Esophagus muscularis mucosa (tissue), 4 donors: Measurements from ENCODE around the gene CNOT2. TPM values are rescaled to one million over a fixed set of nuclear protein-coding genes. Genes with fewer than 3 reads are reported as not detected.

ENCODE experiments used
- DNase-seq: peaks from one replicate; pipeline ENCODE4 v3.0.0-alpha.2; 2017; ENCODE audit errors: extremely low spot score
- H3K27ac ChIP-seq, 4 donors: fragments of 200-600 bp; sonication (generic); replicated peaks in 1 of 4; 1 replicate in 3 of 4; 2 replicates in 1 of 4; pipeline ENCODE4 v1.5.1; 2016 to 2019; ENCODE audit warnings: mild to moderate bottlenecking in 1 of 4
- H3K27me3 ChIP-seq, 4 donors: fragments of 200-600 bp; sonication (generic); one replicate each; pipeline versions ENCODE4 v1.5.1 to v1.6.0; 2016 to 2019
- H3K36me3 ChIP-seq, 4 donors: fragments of 200-600 bp; sonication (generic); one replicate each; pipeline ENCODE4 v1.5.1; 2016 to 2019
- H3K4me1 ChIP-seq, 4 donors: fragments of 200-600 bp; sonication (generic); one replicate each; pipeline ENCODE4 v1.5.1; 2016 to 2019
- H3K4me3 ChIP-seq, 4 donors: fragments of 200-600 bp; sonication (generic); 1 replicate in 2 of 4; 2 replicates in 2 of 4; pipeline ENCODE4 v1.5.1; 2016 to 2019; ENCODE audit warnings: mild to moderate bottlenecking in 4 of 4, moderate library complexity in 1 of 4
- H3K9me3 ChIP-seq, 4 donors: fragments of 200-600 bp; sonication (generic); 1 replicate in 3 of 4; 2 replicates in 1 of 4; pipeline ENCODE4 v1.5.1; 2016 to 2019
- EP300 ChIP-seq: sonication (generic); formaldehyde crosslinking; IDR thresholded peaks from one replicate; pipeline ENCODE4 v1.6.1; 2017; ENCODE audit warnings: antibody characterized with exemption
- POLR2A ChIP-seq: fragments of 450-650 bp; IDR thresholded peaks from one replicate; pipeline ENCODE4 v1.6.1; 2017; ENCODE audit warnings: antibody characterized with exemption, moderate library complexity, mild to moderate bottlenecking, low read depth
- POLR2AphosphoS5 ChIP-seq, 2 donors: sonication (generic); formaldehyde crosslinking; IDR thresholded peaks; one replicate each; pipeline ENCODE4 v1.6.1; 2017; ENCODE audit warnings: antibody characterized with exemption in 2 of 2
- WGBS: methylation state at CpG from one replicate; pipeline ENCODE4 v1.1.5; 2018; 5-methylcytosine and 5-hydroxymethylcytosine counted together
- intact Hi-C: fragments of 100-400 bp; cut with DNase I; formaldehyde crosslinking; loops from one replicate; pipeline ENCODE4 v1.15.1; 2023
- total RNA-seq, 4 donors: library from RNA; depleted of rRNA; stranded (reverse); fragments of >200 nt; gene quantifications; one replicate each; pipeline versions ENCODE4 v1.1.0 to v1.2.1, GENCODE V29; 2016
- TF ChIP-seq, protein P1 (sequence below), 3 experiments: fragments of 200-600 bp in 2 of 3; fragments of 450-650 bp in 1 of 3; sonication (generic) in 2 of 3; IDR thresholded peaks; one replicate each; pipeline ENCODE4 v1.5.1; 2017 to 2019; ENCODE audit warnings: antibody characterized with exemption in 3 of 3, mild to moderate bottlenecking in 2 of 3, moderate library complexity in 1 of 3

Gene CNOT2
- total RNA-seq, 4 donors from 2014 or later = 55.6 to 87.6 (median 82.7) TPM

DNA sequence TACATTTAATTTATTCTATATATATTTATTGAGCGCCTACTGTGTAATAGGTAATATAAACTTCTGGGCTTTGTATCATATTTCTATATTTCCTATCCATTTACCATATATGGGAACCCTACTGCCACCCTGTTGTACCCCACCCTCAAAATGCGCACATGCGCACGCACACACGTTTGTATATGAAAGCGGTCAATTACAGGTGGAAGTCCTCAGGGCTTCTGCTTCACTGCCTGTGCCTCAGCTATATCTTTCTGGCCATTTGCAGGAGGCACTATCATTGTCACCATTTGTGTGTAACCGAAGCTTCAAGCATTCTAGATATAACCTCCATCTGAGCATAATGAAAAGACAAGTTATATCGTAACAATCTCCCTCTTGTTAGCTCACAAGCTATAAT lies 91.5 kb downstream of the CNOT2 start:
- 92% methylated on average over 8 of the region's 8 CpGs for WGBS
- no peak for DNase-seq
- H3K27me3 ChIP-seq = no peaks in the 10 kb centered on the region
- no peak overlapping the region for H3K27ac ChIP-seq
- no peak overlapping the region for H3K4me3 ChIP-seq
- H3K36me3 ChIP-seq = peaks cover 12 to 45% (median 34%) of the 10 kb centered on the region in 4 donors
- no peaks in the 10 kb centered on the region for H3K4me1 ChIP-seq
- intact Hi-C loops = no loop called here
- no peak for TF ChIP-seq EP300
- no peak for TF ChIP-seq POLR2A
- TF ChIP-seq, protein P1, sequence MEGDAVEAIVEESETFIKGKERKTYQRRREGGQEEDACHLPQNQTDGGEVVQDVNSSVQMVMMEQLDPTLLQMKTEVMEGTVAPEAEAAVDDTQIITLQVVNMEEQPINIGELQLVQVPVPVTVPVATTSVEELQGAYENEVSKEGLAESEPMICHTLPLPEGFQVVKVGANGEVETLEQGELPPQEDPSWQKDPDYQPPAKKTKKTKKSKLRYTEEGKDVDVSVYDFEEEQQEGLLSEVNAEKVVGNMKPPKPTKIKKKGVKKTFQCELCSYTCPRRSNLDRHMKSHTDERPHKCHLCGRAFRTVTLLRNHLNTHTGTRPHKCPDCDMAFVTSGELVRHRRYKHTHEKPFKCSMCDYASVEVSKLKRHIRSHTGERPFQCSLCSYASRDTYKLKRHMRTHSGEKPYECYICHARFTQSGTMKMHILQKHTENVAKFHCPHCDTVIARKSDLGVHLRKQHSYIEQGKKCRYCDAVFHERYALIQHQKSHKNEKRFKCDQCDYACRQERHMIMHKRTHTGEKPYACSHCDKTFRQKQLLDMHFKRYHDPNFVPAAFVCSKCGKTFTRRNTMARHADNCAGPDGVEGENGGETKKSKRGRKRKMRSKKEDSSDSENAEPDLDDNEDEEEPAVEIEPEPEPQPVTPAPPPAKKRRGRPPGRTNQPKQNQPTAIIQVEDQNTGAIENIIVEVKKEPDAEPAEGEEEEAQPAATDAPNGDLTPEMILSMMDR (IDR thresholded peaks at IDR 0.05) = no peak
- no peak for TF ChIP-seq POLR2AphosphoS5 (IDR thresholded peaks at IDR 0.05)
- H3K9me3 ChIP-seq = no peaks in the 10 kb centered on the region

DNA sequence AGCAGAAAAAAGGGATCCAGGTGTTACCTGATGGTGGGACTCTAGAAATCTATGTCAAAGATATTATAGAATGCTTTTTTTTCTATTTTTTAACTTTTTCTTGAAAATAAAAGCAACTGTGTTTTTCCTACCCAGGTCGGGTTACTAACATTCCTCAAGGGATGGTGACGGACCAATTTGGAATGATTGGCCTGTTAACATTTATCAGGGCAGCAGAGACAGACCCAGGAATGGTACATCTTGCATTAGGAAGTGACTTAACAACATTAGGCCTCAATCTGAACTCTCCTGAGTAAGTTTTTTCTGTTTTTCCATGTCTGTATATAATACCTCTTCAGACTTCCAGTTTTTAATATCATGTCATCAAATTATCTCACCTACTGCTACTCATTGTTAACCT lies 95.3 kb downstream of the CNOT2 start:
- peaks cover 25 to 79% (median 65%) of the 10 kb centered on the region in 4 donors for H3K36me3 ChIP-seq
- no peak overlapping the region for H3K4me3 ChIP-seq
- no peaks in the 10 kb centered on the region for H3K4me1 ChIP-seq
- H3K27ac ChIP-seq = no peak overlapping the region
- no peaks in the 10 kb centered on the region for H3K9me3 ChIP-seq
- DNase-seq = no peak
- H3K27me3 ChIP-seq = no peaks in the 10 kb centered on the region
- TF ChIP-seq EP300 (no peak), POLR2A (no peak)
- intact Hi-C loops = no loop called here
- WGBS = 83% methylated on average over 2 of the region's 2 CpGs

DNA sequence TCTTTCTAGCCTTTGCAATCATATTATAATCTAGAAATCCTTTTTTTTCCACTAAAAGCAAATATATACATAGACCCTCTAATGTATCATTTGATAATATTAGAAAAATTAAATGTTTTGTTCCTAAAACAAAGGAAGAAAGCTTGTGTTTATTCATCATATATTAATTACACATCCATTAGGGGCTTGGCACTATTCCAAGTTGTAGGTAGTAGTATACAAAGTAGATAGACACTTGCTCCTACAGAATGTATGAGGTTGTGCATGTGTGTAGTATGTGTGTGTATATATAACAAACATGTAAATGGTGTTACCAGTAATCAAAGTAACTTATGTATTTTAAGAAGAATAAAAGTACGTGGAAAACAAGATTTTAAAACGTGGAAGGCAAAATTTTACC lies 107.8 kb downstream of the CNOT2 start:
- intact Hi-C loops = no loop called here
- 93% methylated on average over 2 of the region's 2 CpGs for WGBS
- DNase-seq = no peak
- TF ChIP-seq POLR2AphosphoS5 (IDR thresholded peaks at IDR 0.05) (no peak), EP300 (no peak), POLR2A (no peak)
- TF ChIP-seq, protein P1 (IDR thresholded peaks at IDR 0.05) = no peak
- Histone ChIP-seq H3K4me3 (no peak overlapping the region), H3K9me3 (no peaks in the 10 kb centered on the region), H3K4me1 (no peaks in the 10 kb centered on the region), H3K27me3 (no peaks in the 10 kb centered on the region), H3K27ac (no peak overlapping the region), H3K36me3 (peaks cover 13 to 53% (median 27%) of the 10 kb centered on the region in 4 donors)

DNA sequence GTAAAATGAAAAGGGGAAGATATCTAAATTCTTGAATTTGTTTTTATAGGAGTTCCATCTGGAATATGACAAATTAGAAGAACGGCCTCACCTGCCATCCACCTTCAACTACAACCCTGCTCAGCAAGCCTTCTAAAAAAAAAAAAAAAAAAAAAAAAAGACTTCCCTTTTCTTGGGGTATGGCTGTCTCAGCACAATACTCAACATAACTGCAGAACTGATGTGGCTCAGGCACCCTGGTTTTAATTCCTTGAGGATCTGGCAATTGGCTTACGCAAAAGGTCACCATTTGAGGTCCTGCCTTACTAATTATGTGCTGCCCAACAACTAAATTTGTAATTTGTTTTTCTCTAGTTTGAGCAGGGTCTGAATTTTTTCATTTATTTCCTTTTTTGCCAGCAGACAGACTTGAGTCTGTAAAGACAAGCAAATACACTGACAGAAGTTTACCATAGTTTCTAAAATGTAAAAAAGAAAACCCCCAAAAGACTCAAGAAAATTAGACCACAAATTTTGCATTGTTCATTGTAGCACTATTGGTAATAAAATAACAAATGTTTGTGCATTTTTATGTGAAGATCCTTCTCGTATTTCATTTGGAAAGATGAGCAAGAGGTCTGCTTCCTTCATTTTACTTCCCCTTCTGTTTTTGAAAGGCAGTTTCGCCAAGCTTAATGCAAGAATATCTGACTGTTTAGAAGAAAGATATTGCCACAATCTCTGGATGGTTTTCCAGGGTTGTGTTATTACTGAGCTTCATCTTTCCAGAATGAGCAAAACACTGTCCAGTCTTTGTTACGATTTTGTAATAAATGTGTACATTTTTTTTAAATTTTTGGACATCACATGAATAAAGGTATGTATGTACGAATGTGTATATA lies 110.8 kb downstream of the CNOT2 start:
- intact Hi-C loops = no loop called here
- H3K27me3 ChIP-seq = no peaks in the 10 kb centered on the region

DNA sequence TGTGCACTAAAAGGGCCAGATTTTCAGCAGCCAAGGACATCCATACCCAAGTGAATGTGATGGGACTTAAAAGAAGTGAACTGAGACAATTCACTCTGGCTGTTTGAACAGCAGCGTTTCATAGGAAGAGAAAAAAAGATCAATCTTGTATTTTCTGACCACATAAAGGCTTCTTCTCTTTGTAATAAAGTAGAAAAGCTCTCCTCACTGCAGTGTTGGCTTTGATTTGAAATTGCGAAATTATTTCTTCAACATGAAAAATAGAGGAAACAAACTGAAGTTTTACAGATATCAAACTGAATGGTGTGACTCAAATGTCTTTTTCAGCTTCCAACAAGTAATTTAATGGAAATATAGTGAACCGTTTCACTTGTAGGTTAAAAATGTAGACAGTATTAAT lies 111.6 kb downstream of the CNOT2 start:
- 65% methylated on average over 3 of the region's 3 CpGs for WGBS

More for the DNA sequence above, 110.8 kb downstream of the CNOT2 start:
- no peak overlapping the region for H3K27ac ChIP-seq
- no peak overlapping the region for H3K4me3 ChIP-seq
- TF ChIP-seq POLR2AphosphoS5 (IDR thresholded peaks at IDR 0.05) (no peak), POLR2A (no peak), EP300 (no peak)
- TF ChIP-seq, protein P1 (IDR thresholded peaks at IDR 0.05) = no peak
- no peaks in the 10 kb centered on the region for H3K4me1 ChIP-seq
- DNase-seq = no peak
- WGBS = 89% methylated on average over 6 of the region's 6 CpGs
- peaks cover 6 to 30% (median 13%) of the 10 kb centered on the region in 4 donors for H3K36me3 ChIP-seq
- no peaks in the 10 kb centered on the region for H3K9me3 ChIP-seq

More for the DNA sequence above, 111.6 kb downstream of the CNOT2 start:
- Histone ChIP-seq H3K36me3 (peaks cover 6 to 30% (median 13%) of the 10 kb centered on the region in 4 donors), H3K4me1 (no peaks in the 10 kb centered on the region), H3K27ac (no peak overlapping the region), H3K9me3 (no peaks in the 10 kb centered on the region), H3K27me3 (no peaks in the 10 kb centered on the region), H3K4me3 (no peak overlapping the region)
- no peak for DNase-seq
- TF ChIP-seq POLR2AphosphoS5 (IDR thresholded peaks at IDR 0.05) = no peak
- TF ChIP-seq, protein P1 (IDR thresholded peaks at IDR 0.05) = no peak
- intact Hi-C loops = no loop called here
